HG02970 (cell line): ENCODE measurements around the gene GPR141.
"Not testable (repeated sequence)": the region's sequence is repeated elsewhere in the genome, so short reads cannot be mapped to it uniquely, and the experiment has no call there.

ENCODE experiments used
- ATAC-seq: cut with Tn5 transposase; IDR thresholded peaks from one replicate; pipeline ENCODE4 v1.9.1; 2021; ENCODE audit warnings: mild to moderate bottlenecking, moderate library complexity, moderate number of reproducible peaks; ENCODE audit not compliant: unreplicated experiment, low FRiP score

GPR141 gene

DNA sequence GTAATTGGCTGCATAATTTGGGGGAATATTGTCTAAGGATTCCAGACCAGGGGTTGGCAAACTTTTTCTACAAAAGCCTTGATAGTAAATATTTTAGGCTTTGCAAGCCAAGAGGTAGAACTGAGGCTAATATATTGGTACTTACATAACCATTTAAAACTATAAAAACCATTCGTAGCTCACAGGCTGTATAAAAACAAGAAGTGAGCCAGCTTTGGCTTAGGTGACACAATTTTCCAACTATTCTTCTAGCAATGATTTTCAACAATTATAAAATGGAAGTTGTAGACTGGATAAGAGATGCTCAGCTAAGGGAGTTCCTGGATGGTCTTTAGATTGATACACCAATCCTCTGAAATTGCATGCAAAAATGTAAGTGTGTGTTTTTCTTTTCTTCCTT lies 1.4 kb downstream of the GPR141 start:
- no peak for ATAC-seq

DNA sequence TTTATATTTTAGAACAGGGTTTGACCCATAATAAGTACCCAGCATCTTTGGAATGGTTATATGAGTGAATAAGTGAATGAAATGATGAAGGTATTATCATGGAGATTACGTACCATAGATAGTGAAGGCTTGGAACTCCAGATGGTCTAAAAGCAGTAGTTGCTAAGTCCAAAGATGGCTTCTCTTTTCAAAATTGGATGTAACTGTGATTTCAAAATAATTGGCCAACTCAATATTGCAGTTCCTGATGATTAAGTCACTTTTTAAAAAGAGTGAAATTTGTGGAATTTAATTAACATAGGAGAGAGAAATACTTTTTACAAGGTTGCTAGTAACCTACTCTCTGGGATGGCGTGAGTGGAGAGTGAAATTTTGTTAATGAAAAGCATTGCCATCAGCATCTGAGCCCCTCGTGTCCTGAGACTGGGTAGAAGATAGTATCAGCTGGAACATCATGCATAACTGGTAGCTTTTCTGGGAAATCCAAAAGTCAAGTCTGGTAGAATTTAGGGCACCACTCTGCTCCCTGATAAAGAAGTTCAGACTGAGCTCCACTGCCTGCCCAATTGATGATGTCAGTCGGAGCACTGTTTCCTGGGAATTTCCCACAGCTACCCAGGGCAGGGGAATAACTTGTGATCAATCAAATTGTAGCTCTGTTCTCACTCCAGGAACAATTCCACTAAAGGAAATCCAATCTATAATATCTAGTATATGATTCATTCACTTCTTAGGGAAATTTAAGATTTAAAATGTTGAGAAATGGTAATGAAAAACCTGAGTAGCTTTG lies 3.2 kb downstream of the GPR141 start:
- ATAC-seq: no peak

DNA sequence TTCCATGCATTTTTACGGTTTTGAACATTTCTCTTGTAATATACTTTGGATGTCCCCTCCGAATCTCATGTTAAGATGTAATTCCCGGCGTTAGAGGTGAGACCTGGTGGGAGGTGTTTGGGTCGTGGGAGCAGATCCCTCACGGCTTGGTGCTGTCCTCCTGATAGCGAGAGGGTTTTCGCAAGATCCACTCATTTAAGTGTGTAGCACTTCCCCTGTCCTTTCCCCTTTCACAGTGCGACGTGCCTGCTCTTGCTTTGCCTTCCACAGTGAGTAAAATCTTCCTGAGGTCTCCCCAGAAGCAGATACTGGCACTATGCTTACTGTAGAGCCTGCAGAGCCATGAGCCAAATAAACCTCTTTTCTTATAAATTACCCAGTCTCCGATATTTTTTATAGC lies 6.6 kb downstream of the GPR141 start:
- no peak for ATAC-seq

DNA sequence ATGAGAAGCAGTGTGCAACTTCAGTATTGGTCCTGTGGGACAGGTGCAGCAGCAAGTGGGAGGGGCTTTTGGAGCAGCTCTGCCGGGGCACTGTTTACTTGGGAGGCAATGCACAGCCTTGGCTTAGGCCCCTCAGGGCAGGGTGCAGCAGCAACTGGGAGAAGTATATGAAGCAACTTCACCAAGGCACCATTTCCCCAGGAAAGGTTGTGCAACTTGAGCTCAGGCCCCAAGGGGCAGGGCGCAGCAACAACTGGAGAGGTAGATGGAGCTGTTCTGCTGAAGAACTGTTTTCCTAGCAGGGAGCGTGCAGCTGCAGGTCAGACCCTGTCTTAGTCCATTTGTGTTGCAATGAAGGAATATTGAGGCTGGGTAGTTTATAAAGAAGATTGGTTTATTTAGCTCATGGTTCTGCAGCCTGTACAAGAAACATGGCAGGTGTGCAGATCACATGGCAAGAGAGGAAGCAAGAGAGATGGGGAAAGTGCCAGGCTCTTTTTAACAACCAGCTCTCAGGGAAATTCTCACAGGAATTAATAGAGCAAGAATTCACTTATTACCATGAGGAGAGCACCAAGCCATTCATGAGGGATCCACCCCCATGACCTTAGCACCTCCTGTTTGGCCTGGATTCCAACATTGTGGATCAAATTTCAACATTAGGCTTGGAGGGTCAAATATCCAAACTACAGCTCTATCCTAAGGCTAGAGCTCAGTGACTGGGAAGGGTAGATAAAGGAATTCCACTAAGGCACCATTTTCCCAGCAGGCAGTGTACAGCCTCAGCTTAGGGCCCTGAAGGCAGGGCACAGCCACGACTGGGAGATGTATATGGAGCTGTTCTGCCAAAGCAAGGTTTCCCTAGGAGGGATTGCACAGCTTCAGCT lies 10.9 kb downstream of the GPR141 start:
- ATAC-seq: no peak

DNA sequence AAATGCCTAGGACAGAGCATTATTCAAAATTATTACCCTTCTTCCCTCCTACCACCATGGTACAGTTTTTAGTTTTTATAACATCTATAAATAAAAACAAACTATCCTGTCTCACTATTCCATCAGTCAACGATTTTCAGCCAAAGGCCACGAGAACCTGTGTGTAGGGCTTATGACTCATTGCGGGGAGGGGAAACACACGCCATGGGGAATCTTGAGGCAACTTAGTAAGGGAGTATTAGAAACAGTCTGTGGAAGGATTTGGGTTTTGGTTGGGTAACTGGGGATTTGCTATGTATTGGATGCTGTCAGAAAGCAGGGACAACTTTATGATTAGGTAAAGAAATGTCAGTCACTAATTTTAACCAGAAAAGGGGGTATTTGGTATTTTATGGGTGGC lies 14.7 kb downstream of the GPR141 start:
- ATAC-seq: no peak

DNA sequence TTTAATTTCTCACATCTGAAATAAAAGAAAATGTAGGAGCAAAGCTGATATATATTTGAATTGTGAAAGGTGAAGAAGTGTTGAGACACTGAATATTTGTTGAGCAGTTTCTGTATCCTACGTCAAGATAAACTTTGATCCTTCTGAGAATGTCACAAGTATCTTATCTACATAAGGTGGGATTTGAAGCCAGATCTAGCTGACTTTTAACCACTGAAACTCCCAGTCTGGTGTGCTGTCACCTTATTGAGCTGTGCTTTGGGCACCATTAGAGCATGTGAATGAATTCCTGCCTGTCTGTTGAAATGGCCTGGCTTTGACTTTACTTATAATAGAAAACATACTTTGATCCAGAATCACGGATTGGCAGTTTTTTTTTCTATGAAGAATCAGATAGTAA lies 15.2 kb downstream of the GPR141 start:
- ATAC-seq: no peak

DNA sequence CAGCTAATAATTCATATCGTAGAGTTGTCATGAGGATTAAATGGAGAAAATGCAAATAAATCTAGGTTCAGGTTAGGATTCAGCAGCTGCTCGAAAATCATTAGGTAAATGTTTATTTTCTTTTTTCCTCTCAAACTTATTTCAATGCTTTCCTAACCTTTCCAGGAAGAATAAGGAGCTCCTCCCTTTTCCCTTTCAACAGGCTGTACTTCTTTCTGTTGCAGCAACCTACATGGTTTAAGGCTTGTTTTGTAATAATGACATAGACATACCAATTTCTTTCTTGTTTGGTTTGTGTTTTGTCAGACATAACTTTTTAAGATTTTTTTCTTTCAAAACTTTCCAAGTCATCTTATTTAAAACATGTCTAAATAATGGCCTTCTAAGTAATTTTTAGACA lies 18.2 kb downstream of the GPR141 start:
- no peak for ATAC-seq

DNA sequence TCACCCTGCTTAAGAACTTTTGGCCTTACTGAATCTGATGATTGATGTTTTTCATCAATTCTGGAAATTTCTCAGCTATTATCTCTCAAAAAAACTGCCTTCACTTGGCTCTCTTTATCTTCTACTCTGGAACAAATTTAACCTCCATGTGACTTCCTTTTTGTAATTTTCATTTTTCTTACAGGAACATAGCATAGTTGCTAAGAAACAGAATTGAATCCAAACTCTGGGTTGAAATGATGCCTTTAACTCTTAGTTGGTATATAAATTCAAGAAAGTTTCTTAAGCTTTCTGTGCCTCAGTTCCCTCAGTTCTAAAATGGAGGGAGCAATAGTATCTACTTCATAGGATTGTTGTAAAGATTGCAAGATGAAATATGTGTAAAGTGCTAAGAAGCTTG lies 19.8 kb downstream of the GPR141 start:
- no peak for ATAC-seq

DNA sequence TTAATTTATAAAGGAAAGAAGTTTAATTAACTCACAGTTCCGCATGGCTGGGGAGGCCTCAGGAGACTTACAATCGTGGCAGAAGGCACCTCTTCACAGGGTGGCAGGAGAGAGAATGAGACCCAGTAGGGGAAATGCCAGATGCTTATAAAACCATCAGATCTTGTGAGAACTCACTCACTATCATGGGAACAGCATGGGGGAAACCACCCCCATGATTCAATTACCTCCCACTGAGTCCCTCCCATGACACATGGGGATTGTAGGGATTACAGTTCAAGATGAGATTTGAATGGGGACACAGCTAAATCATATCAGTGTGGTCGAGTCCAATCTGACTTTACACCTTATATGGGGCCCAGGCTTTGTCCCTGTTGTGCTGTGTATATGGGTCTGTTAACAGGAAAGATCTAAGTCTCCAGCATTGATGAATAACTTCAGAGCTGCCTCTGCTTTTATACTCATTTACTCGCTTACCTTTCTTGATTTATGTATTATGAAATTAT lies 20.8 kb downstream of the GPR141 start:
- ATAC-seq: not testable (repeated sequence)

DNA sequence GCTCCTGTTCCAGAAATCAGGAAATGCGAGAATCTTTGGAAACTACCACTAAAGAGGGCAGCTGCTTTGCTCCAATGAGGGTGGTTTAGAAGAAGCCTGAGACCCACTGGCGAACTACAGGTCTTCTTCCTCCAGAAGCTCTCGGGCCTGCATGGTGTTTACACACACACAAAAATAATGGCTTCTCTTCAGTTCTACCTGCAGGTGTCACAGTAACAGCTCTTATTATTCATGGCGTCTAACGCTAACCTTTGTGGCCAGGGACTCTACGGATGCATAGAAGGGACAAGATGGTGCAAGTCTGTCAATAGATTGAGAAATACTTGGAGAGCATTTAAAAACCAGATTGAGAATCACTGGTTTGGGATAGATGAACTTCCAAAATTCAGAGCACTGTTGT lies 22.4 kb downstream of the GPR141 start:
- ATAC-seq: no peak

DNA sequence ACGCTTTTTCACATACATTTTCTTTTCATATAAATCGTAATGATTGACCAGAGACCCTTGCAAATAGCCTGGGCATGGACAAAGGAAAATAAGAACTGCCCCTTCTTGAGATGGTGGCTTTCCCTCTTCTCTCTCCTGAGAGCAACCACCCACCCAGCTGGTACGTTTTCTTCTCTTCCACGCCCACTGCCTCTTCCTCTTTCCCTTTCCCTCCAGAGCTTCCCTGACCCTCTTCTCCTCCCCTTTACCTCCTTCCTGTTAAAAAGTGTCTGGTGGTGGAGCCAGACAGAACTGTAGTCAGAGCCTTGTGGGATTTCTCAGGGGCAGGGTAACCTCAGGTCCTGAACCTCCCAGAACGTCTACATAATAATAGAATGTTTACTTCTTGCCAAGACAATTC lies 23.2 kb downstream of the GPR141 start:
- ATAC-seq: no peak

DNA sequence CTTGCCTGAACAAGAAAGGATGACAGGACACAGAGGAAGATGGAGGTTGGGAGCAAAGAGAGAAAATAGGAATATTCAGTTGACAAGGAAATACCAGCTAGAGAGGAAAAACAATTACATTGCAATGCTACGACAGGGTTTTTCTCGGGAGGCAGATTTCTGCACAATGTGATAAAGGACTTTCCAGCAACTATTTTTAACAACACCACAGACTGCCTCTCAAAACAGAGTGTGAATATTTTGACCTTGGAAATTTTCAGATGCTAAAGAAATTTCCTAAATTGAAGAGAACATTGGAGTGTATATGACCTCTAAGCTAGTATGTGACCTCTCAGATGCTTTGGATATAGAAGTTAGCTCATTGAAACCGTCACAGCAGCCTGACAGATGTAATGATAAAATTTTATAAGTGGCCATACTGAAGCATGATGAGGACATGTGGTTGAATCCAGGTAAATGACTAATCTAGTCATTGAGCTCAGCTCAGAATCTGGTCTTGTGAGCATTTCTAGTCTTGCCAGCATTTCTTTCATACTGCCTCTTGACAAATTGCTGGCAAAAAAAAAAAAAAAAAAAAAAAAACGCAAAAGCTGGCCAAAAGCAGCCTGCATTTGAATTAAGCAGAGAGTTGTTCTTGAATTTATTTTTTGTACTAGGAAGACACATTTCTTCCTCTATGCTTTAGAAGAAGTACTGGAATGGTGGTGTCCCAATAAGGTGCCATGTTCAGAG lies 24.4 kb downstream of the GPR141 start:
- ATAC-seq: no peak

DNA sequence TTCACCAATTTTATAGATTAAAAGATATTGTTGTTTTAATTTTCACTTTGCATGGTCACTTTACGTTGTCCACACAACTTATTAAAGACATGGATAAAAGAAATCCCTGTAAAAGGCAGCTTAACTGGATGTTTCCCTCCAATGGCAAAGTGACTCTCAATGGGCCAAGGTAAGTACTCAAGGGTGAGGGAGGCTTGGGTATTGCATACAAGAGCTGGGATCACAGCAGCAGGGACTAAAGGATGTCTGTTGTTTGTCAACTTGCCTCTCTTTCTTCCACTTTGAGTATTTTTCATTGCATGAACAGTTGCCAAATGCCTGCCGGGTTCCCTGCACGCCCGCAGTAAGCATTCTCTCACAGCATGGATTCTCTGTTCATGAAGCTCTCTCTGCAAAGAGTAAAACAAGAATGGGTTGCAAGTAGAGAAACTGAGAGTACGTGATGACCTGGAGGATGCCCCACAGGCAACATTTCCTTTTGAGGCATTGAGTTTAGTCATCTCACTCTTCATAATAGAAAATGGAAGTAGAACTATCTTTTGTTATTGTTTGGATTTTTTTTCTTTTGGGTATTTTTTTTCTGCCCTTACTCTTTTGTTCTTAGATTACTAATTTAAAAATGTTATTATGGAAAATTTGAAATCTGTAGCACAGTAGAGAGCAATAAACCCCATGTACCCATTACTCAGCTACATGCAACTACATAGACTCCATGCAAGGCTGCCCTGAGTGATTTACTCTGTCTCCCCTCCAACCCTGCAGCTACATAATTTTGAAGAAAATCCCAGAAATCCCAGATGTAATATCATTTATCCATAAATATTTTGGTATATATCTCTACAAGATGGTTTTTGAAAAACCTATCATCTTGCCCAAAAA lies 26.3 kb downstream of the GPR141 start:
- peak; percentile 68 for ATAC-seq

DNA sequence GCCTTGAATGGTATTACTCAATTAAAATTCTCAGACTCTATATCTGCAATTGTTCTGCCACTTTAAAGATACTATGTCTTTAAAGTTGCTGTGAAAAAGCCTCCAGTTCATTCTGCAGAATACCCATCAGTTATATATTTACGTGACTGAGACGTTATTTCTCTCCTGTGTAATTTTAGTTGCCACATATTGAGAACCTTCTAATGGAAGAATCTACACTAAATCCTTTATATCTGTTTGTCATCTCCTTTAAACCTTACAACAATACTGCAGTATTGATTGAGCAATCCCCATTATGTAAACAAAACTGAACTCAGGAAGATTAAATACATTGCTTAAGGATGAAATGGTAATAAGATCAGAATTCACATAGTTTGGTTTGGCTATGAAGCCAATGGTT lies 30.0 kb downstream of the GPR141 start:
- no peak for ATAC-seq

DNA sequence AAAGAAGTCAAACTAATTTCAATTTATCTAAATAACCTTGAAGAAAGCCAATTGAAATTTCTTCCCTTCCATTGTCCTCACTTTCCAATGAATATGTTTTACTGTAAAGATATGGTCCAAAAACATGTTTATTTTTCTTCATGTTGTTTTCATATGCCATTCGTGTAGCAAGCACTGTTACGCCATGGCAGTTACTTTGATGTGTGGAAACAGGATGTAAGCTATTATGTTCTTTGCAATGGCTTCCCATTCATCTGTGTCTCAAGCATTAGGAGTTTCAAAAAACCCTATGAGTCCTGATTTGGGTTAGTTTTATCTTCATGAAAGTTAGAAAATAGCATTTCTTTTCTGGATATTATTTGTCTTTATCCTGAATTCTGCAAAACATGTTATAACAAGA lies 31.0 kb downstream of the GPR141 start:
- no peak for ATAC-seq

DNA sequence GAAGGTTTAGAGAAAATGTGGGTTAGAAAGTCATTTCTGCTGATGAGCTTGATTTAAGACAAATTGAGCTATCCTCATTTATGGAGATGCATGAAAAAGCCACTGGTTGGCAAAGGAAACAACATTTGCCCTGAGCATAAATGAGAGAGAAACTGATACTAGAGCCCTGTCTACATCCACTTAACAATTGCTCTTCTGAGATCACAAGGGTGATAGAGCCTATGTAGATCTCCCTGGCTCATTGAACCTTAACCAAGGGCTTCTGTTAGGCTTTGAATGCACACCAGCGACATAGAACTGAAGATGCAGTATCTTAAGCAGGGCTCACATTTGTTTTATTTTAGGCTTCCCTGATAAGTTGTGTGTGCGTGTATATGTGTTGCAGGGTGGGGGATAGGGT lies 35.0 kb downstream of the GPR141 start:
- ATAC-seq: no peak

DNA sequence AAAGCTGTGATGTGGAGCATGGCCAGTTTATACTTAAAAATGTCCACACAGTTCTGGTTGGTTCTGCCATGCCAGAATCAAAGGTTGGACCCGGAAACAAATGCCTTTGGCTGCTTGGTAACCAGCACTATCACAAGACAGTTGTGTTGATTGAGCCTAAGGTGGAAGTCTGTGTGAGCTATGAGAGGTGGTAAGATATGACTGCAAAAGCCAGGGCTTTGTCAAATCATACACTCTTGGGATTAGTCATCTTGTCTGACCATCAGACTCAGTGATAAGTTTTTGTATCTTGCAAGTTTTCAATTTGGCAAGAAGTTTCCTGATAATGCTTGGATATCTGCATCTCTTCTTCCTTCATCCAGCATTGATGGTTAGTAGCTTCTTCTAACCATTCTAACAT lies 35.5 kb downstream of the GPR141 start:
- no peak for ATAC-seq

DNA sequence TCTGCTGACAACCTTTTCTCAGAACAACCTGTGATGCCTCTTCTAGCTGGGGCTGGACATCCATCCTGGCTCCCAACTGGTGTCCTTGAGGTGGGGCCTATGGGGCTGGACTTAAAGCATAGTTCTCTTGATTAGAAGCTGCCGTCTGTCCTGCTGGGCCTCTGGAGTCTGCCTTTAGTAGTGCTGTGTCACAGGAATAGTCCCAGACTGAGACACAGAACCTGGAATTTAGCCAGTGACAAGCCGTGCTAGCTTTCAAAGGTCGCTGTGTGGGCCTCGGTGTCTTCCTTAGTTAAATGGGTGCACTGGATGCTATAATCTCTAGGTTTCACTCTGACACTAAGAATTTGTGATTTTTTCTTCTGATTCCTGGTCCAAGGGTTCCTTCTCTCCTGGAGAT lies 41.2 kb downstream of the GPR141 start:
- no peak for ATAC-seq

DNA sequence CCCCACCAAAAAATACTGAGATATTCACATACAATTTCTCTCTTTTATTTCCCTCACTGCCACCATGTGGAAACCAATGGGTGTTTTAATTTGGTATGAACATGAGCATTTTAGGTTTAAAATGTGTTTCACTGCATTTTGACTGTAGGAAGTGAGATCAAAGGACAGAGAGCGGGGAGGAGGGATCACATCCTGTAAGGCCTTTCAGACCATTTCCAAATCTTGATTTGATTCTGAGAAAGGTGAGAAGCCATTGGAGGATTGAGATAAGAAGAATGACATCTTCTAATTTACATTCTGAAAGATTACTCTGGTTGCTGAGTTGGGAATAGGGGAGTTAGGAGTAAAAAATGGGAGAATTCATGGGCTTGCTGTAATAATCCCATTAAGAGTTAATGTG lies 42.5 kb downstream of the GPR141 start:
- ATAC-seq: no peak

DNA sequence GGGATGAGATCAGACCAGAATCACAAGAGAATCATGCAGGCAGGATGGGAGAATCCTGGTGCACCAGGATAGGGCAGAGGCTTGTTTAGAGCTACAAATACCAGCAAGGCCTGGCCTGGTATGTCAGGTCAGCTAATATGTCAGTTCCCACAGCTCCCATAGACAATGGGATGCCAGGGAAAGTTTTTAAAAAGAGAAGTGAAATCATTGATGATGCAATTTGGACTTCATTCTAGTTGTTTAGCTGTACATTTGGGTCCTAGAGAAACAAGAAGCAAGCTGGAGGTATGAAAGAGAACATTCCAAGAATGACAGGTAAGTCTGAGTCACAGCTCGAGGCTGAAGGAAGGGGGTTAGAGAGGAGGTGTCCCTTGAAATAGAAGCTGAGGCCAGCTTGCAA lies 45.2 kb downstream of the GPR141 start:
- no peak for ATAC-seq
